Esophagus muscularis mucosa (tissue), 3 donors: ENCODE results near the gene GRID2.

Experiments used
- CTCF ChIP-seq, 3 experiments: fragments of 200-600 bp in 2 of 3; fragments of 450-650 bp in 1 of 3; sonication (generic) in 2 of 3; IDR thresholded peaks; one replicate each; pipeline ENCODE4 v1.5.1; 2017 to 2019; ENCODE audit warnings: antibody characterized with exemption in 3 of 3, mild to moderate bottlenecking in 2 of 3, moderate library complexity in 1 of 3
- EP300 ChIP-seq: sonication (generic); formaldehyde crosslinking; IDR thresholded peaks from one replicate; pipeline ENCODE4 v1.6.1; 2017; ENCODE audit warnings: antibody characterized with exemption

DNA sequence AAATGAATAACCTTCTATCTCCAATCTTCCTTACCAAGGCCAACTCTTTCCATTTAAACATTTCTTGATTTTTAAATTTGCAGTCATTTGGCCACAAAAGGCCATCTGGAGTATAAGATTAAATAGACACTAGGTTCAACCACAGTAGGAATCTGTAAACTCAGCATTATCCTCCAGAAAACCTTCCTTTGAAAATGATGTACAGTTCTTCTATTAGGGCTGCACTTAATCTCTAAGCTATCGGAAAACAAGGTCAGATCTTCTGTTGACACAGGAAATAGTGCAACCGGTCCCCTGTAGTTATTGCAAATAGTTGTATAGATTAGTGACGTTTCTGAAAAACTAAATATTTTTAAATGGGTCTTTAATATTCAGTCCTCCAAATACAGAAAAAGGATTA lies 1165.8 kb downstream of the GRID2 start:
- TF ChIP-seq EP300 (no peak), CTCF (IDR thresholded peaks at IDR 0.05) (no peak)
